GM18861 (cell line): Measurements from ENCODE around the gene TJP1.
"Not testable (repeated sequence)": the region's sequence is repeated elsewhere in the genome, so short reads cannot be mapped to it uniquely, and the experiment has no call there.

ENCODE experiments used
- ATAC-seq: cut with Tn5 transposase; IDR thresholded peaks from one replicate; pipeline ENCODE4 v1.9.1; 2021; ENCODE audit not compliant: unreplicated experiment

TJP1 gene

DNA sequence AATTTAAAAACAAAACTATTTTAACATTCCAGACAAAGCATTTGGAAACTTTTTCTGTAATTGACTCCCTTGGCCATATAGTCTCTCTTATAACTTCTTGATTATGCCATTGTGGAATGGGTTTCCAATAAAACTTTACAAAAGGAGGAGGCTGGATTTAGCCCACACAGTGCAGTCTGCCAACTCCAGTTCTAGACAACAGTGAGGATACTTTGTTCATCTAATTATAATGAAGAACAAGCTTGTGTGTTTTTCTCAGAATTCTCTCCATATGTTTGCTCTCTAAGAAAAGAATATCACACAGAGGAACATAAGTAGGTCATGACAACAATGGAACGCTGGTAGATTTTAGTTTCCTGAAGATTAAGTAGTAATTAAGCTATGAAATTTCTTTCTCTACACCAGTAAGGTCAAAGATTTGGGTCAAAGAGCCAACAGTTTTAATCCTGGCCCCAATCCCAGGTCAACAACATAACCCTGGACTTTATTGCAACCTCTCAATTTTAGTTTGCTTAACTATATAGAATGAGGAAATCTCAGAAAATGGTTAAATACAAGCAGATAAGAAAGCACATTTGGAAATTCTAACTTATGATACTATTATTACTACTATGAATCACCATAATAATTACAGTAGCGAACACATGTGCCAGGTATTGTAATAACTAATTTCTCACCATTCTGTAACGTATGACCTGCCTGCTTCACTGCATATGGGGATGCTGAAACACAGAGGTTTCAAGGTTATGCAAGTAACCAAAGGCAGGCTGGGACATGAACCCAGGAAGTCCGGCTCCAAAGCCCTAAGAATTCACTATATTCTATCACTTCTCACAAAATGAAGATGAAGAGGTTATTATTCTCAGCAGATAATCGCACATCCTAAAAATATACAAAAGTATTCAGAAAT is 65.7 kb downstream of the TJP1 start:
- ATAC-seq, result no peak

DNA sequence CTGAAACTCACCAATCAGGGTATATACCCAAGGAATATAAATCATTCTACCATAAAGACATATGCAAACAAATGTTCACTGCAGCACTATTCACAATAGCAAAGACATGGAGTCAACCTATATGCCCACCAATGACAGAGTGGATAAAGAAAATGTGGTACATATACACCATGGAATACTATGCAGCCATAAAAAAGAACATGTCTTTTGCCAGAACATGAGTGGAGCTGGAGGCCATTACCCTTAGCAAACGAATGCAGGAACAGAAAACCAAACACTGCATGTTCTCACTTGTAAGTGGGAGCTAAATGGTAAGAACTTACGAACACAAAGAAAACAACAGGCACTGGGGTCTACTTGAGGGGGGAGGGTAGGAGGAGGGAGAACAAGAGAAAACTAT is 68.3 kb downstream of the TJP1 start:
- ATAC-seq, result not testable (repeated sequence)

DNA sequence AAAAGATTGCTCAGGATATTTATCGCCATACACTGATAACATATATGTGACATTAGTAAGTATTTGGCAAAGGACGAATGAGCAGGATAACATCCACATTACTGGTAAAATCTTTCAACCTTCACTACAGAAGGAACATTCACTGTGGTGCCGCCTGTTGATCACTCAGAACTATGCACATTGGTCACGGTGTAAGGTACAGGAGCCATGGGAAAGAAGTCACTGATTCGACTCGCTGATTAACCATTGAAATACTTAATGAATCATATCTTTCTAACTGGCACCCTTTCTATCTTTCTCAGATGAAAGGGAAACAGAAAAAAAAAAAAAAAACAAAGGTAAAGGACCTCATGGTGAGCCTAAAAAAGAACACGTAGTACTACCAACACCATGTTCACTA is 68.8 kb downstream of the TJP1 start:
- ATAC-seq, result no peak

GRCh38 chr15:29750754-29751153 is 71.5 kb downstream of the TJP1 start:
- no peak for ATAC-seq

DNA sequence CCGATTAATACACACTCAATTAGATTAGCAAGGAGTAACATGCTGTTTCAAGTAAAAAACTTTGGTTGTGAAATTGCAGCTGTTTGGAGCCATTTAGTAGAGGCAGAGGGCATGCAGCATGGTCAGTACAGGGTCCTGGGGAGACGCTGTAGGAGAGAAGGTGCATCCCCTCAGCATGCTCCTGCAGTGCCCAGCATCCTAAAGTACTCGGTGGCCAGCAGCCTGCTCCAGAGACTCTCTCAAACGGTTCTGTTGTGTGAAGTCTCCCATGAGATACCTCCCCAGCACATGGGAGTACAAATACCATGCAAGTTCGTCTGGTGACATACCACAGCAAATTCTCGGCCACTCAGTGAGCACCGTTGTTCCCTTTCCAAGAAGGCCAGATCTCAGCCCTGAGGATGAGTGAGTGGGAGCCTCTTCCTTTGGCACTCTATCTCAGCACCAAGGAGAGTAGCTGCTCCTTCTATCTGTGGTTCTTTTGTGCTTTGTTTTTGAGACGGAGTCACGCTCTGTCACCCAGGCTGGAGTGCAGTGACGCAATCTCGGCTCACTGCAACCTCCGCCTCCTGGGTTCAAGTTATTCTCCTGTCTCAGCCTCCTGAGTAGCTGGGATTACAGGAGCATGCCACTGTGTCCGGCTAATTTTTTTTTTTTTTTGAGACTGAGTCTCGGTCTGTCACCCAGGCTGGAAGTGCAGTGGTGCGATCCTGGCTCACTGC is 72.7 kb downstream of the TJP1 start:
- ATAC-seq, result no peak

DNA sequence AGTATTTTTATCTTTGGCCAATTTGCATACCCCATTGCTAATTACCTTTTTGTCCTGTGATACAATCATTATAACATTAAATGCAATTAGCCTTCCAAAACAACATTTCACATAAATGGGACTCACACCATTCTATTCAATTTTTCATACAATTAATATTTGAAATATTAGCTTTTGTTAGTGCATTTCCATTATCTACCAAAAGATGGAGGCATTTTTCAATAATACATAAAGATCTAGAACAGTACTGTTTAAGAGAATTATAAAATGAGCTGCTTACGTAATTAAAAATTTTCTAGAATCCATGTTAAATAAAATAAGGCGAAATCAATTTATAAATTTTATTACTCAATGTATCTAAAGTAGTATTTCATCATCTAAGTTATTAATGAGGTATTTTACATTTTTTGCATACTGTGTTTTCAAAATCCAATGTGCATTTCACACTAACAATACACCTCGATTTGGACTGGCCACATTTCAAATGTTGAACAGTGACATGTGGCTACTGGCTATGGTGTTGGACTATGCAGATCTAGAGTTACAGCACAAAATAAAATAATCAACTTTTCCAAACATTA is 74.3 kb downstream of the TJP1 start:
- no peak for ATAC-seq

GRCh38 chr15:29743475-29743874 is 78.8 kb downstream of the TJP1 start:
- no peak for ATAC-seq

- no peak for ATAC-seq
Measured at GRCh38 chr15:29740692-29741311, 81.5 kb downstream of the TJP1 start.

GRCh38 chr15:29736744-29737020 is 85.6 kb downstream of the TJP1 start:
- ATAC-seq, result no peak

DNA sequence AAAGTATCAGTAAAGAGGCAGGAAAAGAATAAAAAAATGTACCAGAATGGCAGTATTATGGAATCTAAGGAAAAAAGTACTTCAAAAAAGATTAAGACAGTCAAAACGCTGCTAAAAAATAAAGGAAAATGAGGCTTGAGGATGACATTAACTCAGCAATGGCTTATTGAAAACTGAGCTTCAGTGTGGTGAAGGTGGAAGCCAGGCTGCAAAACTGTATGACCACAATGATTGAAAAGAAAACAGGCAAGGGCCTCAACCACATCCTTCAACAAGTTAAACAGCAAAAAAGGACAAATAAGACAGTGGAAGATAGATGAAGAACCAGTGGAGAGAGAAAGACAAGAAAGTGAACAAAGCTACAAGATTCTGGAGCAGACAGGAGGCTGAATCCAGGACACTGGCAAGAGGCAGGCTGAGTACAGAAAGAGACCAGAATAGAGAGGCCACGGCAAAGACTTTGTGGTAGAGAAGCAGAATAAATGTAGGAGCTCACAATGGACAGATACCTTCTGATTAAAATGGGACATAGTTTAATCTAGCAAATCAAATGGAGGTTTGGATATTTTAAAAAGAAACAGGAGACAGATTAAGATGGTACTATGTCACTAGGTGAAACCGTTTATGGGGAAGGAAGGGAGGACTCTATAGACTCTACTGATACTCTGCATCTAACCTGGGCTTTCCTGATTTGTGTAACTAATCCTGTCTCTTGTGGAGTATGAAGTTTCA is 86.1 kb downstream of the TJP1 start:
- ATAC-seq, result peak; percentile 59

- ATAC-seq, result no peak
Measured at GRCh38 chr15:29734917-29735572, 87.2 kb downstream of the TJP1 start.

DNA sequence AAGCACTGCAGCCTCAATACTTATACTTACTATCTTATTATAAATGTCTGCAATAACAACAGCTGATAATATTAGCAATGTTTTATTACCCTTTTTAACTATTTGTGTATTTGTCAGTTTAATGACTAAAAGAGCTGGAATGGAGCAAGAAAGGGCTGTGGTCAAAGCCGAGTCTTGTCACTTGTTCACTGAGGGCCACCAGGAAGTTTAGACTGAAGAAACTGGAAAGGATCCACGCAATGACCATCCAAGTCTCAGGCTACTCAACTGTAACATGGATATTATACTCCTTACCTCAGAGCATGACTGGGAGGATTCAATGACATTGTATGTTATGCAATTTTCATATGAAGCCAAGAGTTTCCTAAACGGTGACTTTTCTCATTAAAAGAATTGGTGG is 90.4 kb downstream of the TJP1 start:
- ATAC-seq, result no peak

DNA sequence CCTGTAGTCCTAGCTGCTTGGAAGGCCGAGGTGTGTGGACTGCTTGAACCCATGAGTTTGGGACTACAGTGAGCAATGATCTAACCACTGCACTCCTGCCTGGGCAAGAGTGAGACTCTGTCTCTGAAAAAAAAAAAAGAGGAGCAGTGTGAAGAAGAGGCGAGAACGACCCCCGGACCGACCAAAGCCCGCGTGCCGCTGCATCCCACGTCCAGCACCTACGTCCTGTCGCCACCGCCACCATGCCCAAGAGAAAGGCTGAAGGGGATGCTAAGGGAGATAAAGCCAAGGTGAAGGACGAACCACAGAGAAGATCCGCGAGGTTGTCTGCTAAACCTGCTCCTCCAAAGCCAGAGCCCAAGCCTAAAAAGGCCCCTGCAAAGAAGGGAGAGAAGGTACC is 91.8 kb downstream of the TJP1 start:
- not testable (repeated sequence) for ATAC-seq

DNA sequence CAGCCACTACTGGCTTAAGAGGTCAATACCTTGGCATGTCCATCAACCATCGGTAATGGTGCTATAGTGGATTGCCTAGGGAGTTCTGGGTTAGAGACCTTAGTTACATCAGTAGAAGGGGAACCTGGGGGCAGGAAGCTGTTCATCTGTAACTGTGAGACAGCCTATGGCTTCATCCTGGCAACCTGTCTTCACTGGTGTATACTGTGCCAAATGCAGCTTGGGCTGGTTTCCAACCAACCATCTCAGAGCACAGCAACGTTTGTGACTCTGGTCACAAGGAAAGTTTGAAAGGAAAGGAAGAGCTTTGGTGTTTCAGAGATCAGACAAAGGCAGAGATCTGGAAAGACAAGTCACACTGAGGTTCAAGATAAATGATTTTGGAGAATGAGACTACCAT is 93.8 kb downstream of the TJP1 start:
- no peak for ATAC-seq

DNA sequence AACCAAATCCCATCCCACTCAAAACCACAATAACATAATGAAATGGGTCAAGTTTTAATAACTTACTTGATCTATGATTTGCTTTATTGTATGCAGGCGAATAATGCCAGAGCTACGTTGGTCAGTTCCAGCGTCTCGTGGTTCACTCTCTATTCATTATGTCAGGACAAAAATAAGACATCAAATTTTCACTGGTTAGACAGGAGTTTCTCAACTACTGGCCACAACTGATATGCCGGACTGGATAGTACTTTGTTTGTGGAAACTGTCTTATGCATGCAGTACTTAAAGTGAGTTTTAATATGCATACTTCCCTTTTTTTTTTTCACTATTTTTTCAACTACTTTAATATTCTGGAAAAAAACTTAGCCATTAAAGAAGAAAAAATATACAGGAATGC is 94.4 kb downstream of the TJP1 start:
- ATAC-seq, result no peak

DNA sequence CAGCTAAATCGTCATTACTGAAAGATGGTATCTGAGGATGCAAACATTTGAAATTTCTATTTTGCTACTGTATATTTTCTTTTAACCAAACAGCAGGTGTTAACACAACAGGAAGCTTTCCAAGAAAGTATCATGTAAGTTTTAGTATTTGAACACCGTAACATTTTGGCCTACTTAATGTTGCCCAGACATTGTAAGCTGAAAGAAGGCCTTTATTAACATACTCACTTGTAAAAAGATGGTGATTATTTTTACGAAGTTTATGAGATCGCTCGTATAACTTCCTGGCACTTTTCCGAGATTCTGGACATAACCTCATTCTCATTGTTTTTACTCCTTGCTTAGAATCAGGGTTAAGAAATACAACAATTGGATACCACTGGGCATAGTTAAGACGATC is 95.7 kb downstream of the TJP1 start:
- ATAC-seq, result no peak

- no peak for ATAC-seq
Measured at GRCh38 chr15:29724026-29724425, 98.2 kb downstream of the TJP1 start.

GRCh38 chr15:29713784-29714183 is 108.5 kb downstream of the TJP1 start:
- ATAC-seq, result no peak

GRCh38 chr15:29712149-29712885 is 110.0 kb downstream of the TJP1 start:
- ATAC-seq, result no peak

DNA sequence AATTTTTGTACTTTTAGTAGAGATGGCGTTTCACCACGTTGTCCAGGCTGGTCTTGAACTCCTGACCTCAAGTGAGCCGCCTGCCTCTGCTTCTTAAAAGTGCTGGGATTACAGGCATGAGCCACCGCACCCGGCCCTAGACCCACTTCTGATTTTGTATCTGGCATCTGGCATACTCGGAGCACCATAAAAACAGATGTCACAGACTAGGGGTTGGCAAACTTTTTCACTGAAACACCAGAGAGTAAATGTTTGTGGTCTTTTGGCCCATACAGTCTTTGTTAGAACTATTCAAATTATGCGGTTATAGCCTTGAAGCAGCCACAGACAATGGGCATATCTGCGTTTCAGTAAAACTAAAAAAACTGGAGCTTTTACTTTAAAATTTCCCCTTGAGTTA is 110.7 kb downstream of the TJP1 start:
- ATAC-seq, result no peak
